ENCODE measurements around the gene SCEL. TPM values are rescaled to one million over a fixed set of nuclear protein-coding genes. Genes with fewer than 3 reads are reported as not detected.

SCEL gene
- total RNA-seq, 2 donors from 2014 or later, result 2.2 to 2.3 TPM

GRCh38 chr13:77580748-77581147 is 45.2 kb downstream of the SCEL start:
- H3K27ac ChIP-seq, result no peak overlapping the region
- DNase-seq, result no peak
- TF ChIP-seq CTCF (IDR thresholded peaks at IDR 0.05), result no peak
- no peaks in the 10 kb centered on the region for H3K27me3 ChIP-seq
- no peaks in the 10 kb centered on the region for H3K36me3 ChIP-seq
- H3K4me1 ChIP-seq, result no peaks in the 10 kb centered on the region
- intact Hi-C loops (cut with DNase I), result no loop called here
- no peaks in the 10 kb centered on the region for H3K9me3 ChIP-seq
- no peak overlapping the region for H3K4me3 ChIP-seq
- H3K9ac ChIP-seq (ENCODE audit: low read depth in 2 of 2, low read length in 2 of 2), result no peak overlapping the region

GRCh38 chr13:77583581-77583980 is 48.1 kb downstream of the SCEL start:
- intact Hi-C loops (cut with DNase I), result no loop called here
- no peak for DNase-seq
- Histone ChIP-seq H3K27me3 (no peaks in the 10 kb centered on the region), H3K36me3 (no peaks in the 10 kb centered on the region), H3K4me1 (no peaks in the 10 kb centered on the region), H3K9ac (ENCODE audit: low read depth in 2 of 2, low read length in 2 of 2) (no peak overlapping the region), H3K27ac (no peak overlapping the region), H3K4me3 (no peak overlapping the region), H3K9me3 (no peaks in the 10 kb centered on the region)
- no peak for TF ChIP-seq CTCF (IDR thresholded peaks at IDR 0.05)

GRCh38 chr13:77584106-77584505 is 48.6 kb downstream of the SCEL start:
- Histone ChIP-seq H3K4me3 (no peak overlapping the region), H3K36me3 (no peaks in the 10 kb centered on the region), H3K9ac (ENCODE audit: low read depth in 2 of 2, low read length in 2 of 2) (no peak overlapping the region), H3K27me3 (no peaks in the 10 kb centered on the region), H3K27ac (no peak overlapping the region), H3K9me3 (no peaks in the 10 kb centered on the region), H3K4me1 (no peaks in the 10 kb centered on the region)
- intact Hi-C loops (cut with DNase I), result no loop called here
- TF ChIP-seq CTCF (IDR thresholded peaks at IDR 0.05), result no peak
- no peak for DNase-seq

- no peak for TF ChIP-seq CTCF (IDR thresholded peaks at IDR 0.05)
- Histone ChIP-seq H3K9ac (ENCODE audit: low read depth in 2 of 2, low read length in 2 of 2) (no peak overlapping the region), H3K9me3 (no peaks in the 10 kb centered on the region), H3K36me3 (no peaks in the 10 kb centered on the region), H3K27ac (no peak overlapping the region), H3K4me1 (no peaks in the 10 kb centered on the region), H3K4me3 (no peak overlapping the region), H3K27me3 (no peaks in the 10 kb centered on the region)
- no peak for DNase-seq
- intact Hi-C loops (cut with DNase I), result no loop called here
Observed at GRCh38 chr13:77595166-77595810, 59.8 kb downstream of the SCEL start.

GRCh38 chr13:77596777-77597176 is 61.3 kb downstream of the SCEL start:
- intact Hi-C loops (cut with DNase I), result no loop called here
- H3K9me3 ChIP-seq, result no peaks in the 10 kb centered on the region

More at GRCh38 chr13:77596777-77597176, 61.3 kb downstream of the SCEL start:
- H3K4me1 ChIP-seq, result no peaks in the 10 kb centered on the region
- no peak overlapping the region for H3K9ac ChIP-seq (ENCODE audit: low read depth in 2 of 2, low read length in 2 of 2)
- H3K36me3 ChIP-seq, result no peaks in the 10 kb centered on the region
- no peaks in the 10 kb centered on the region for H3K27me3 ChIP-seq
- no peak overlapping the region for H3K4me3 ChIP-seq
- no peak for TF ChIP-seq CTCF (IDR thresholded peaks at IDR 0.05)
- H3K27ac ChIP-seq, result no peak overlapping the region
- DNase-seq, result no peak
